ENCODE results near the gene P3H4.
A peak's percentile ranks its signal among the peaks of the same experiment; 100 is the strongest.

The P3H4 gene

DNA sequence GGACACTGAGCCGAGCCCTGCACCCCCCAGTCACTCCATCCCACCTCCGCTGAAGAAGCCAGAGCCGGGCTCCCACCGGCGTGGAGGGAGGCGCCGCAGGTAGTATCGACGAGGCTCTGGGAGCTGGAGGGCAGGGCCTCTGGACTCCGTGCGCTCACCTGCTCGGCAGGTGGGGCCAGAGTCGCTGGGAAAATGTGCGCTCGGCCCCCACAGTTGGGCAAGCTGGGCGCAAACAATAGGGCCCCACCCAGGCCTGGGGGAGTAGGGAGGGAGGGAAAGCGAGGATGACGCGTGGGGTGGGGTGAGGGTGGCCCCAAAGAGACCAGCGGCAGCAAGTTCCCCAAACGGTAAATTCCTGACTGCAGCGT is 25.9 kb downstream of the P3H4 start:
- DNase-seq (ENCODE audit: low read depth): no peak
- TF ChIP-seq, protein P1, sequence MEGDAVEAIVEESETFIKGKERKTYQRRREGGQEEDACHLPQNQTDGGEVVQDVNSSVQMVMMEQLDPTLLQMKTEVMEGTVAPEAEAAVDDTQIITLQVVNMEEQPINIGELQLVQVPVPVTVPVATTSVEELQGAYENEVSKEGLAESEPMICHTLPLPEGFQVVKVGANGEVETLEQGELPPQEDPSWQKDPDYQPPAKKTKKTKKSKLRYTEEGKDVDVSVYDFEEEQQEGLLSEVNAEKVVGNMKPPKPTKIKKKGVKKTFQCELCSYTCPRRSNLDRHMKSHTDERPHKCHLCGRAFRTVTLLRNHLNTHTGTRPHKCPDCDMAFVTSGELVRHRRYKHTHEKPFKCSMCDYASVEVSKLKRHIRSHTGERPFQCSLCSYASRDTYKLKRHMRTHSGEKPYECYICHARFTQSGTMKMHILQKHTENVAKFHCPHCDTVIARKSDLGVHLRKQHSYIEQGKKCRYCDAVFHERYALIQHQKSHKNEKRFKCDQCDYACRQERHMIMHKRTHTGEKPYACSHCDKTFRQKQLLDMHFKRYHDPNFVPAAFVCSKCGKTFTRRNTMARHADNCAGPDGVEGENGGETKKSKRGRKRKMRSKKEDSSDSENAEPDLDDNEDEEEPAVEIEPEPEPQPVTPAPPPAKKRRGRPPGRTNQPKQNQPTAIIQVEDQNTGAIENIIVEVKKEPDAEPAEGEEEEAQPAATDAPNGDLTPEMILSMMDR (conservative IDR thresholded peaks at IDR 0.05; ENCODE audit: low read depth, low read length): no peak
- peak overlapping the region; percentile 82 for H3K4me3 ChIP-seq (ENCODE audit: low read depth, low read length)

DNA sequence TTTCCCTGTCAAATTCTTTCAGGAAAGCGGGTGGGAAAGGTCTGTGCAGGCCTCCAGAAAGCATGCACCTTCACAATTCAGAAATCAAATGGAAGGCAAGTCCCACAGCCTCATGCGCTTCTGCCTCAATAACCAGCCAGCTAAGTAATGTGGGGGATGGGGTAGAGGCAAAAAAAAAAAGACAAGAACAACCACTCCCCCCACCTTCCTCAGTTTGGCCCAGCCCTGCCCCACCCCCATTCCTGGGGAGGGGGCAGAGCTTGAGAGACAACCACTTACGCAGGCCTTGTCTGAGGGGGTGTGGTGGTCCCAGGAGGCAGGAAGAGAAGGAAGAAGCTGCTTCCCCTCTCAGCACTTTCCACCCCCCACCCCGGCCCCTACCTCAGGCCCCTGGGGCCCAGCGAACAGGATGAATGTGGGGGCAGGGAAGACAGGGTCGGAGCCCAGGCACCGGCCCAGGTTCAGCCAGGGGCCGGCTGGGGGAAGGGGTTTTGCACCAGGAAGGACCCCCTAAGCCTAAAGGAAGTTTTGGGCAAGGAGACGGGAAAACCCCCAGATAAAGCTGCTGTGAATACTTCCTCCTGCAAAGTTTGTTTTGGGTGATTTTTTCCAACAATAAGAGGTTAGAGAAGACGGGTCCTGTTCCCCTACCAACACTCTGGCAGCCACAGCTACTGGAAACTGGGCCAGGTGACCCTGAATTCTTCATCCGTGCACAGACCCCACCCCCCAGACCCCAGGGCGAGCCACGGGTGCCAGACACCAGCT is 26.5 kb downstream of the P3H4 start:
- TF ChIP-seq, protein P1 (conservative IDR thresholded peaks at IDR 0.05; ENCODE audit: low read depth, low read length): no peak
- peak; percentile 70 for DNase-seq (ENCODE audit: low read depth)
- peak overlapping the region; percentile 82 for H3K4me3 ChIP-seq (ENCODE audit: low read depth, low read length)

DNA sequence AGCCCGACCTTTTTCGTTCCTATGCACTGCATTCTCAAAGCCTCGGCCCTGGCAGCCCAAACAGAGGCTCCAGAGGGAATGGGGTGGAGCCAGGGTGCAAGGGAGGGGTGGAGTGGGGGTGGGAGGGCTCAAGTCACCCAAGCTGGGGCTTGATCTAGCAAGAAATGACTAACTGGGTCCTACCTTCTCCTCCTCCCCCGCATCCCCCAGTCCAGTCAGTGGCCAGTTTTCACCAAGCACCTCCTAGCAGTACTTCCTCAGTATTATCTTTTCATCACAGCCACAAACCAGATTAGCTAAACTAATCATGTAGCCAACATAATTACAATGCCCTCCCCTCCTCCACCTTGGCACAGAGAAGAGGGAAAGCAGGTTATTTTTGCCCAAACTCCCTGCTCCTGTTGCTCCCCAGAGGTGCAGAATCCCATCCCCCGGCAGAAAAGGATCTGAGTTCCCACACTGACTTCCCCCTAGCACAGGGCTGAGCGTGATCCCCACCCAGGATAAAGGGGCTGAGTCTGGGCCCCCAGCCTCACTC is 27.5 kb downstream of the P3H4 start:
- DNase-seq (ENCODE audit: low read depth): peak; percentile 74
- TF ChIP-seq, protein P1 (conservative IDR thresholded peaks at IDR 0.05; ENCODE audit: low read depth, low read length): no peak
- H3K4me3 ChIP-seq (ENCODE audit: low read depth, low read length): peak overlapping the region; percentile 82

DNA sequence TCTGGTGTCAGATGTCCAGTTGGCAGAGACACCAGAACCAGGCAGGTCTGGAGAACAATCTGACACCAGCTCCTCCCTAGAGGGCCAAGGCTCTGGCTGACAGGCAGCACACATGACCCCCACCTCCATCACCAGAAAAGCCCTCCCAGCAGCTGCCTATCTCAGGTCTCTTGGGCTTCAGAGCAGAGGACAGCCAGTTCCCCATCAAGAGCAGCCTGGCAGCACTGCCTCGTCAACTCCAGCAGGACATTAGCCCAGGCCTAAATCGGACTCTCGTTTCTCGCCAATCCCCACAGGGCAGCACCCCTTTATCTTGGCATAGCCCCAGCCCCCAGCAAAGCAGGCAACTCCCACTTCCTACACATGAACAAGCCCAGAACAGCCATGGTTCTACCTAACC is 29.6 kb downstream of the P3H4 start:
- DNase-seq (ENCODE audit: low read depth): no peak
- TF ChIP-seq, protein P1 (conservative IDR thresholded peaks at IDR 0.05; ENCODE audit: low read depth, low read length): no peak

DNA sequence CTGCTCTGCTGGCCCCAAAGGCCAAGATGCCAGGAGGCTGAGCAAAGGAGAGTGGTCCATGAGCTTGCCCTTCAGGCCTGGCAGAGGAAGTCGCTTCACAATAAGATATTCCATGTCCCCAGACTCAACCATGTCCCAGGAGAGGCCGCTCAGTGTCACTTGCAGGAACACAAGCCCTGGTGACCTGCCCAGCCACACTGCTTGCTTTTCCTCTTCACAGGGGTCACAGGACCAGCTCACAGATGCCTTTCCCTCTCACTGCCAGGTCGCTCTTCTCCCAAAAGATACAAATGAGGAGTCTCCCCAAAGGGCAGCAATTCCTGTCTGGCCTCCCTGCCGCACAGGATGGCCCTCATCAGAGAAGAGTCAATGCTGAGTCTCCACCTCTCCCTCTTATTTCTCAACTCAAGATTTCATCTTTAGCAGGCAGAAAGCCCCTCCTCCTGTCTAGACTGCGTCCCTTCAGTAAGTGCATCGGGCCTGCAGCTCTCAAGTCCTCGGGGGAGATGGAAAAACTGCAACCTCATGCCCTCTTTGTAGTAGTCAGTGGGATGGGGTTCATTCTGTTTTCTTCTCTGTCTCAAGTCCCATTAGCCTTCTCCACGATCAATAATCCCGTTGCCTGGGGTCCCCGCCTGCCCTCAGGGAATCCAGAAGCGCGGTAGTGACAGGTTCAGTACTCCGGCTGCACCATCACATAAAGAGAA is 30.2 kb downstream of the P3H4 start:
- DNase-seq (ENCODE audit: low read depth): peak; percentile 59
- TF ChIP-seq, protein P1 (conservative IDR thresholded peaks at IDR 0.05; ENCODE audit: low read depth, low read length): no peak
- no peak overlapping the region for H3K4me3 ChIP-seq (ENCODE audit: low read depth, low read length)

More for the DNA sequence above, 29.6 kb downstream of the P3H4 start:
- H3K4me3 ChIP-seq (ENCODE audit: low read depth, low read length): no peak overlapping the region

DNA sequence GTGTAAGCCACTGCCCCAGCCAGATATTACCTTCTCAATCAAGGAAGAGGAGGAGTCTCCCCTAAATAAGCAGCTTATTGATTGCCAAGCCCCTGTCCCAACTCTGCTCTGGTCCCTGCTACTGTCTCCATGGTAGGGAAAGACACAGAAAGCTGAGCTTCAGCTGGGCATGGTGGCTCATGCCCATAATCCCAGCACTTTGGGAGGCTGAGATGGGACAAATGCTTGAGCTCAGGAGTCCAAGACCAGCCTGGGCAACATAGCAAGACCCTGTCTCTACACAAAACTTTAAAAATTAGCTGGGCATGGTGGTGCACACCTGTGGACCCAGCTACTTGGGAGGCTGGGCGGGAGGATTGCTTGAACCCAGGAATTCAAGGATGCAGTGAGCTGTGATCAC is 31.8 kb downstream of the P3H4 start:
- H3K4me3 ChIP-seq (ENCODE audit: low read depth, low read length): no peak overlapping the region
- DNase-seq (ENCODE audit: low read depth): no peak
- TF ChIP-seq, protein P1 (conservative IDR thresholded peaks at IDR 0.05; ENCODE audit: low read depth, low read length): no peak
